Brain microvascular endothelial cell (primary cell): Measurements from ENCODE around the gene TTC33.
A peak's percentile ranks its signal among the peaks of the same experiment; 100 is the strongest.

Experiments used
- DNase-seq: peaks from one replicate; pipeline ENCODE4 v3.0.0-alpha.2; 2020
- H3K27ac ChIP-seq: fragments of 250-450 bp; sonication (Bioruptor Pico); 2 replicates; pipeline ENCODE4 v1.5.1; 2020; ENCODE audit warnings: mild to moderate bottlenecking, moderate library complexity
- H3K27me3 ChIP-seq: fragments of 250-450 bp; sonication (Bioruptor Pico); replicated peaks from 2 replicates; pipeline ENCODE4 v1.5.1; 2020; ENCODE audit warnings: mild to moderate bottlenecking
- H3K36me3 ChIP-seq: fragments of 250-450 bp; sonication (Bioruptor Pico); replicated peaks from 2 replicates; pipeline ENCODE4 v1.5.1; 2020; ENCODE audit warnings: mild to moderate bottlenecking
- H3K4me3 ChIP-seq: 2 replicates; pipeline ENCODE4 v1.5.1; 2011; ENCODE audit warnings: low read depth, mild to moderate bottlenecking, control low read depth, low read length, moderate library complexity
- in situ Hi-C: cut with HindIII; loops from 2 replicates; pipeline ENCODE4 v1.10.0; 2017; ENCODE audit warnings: low sequenced_read_pairs, low pct_ligation_motif_present
- TF ChIP-seq, protein P1 (sequence below): IDR thresholded peaks from 2 replicates; pipeline ENCODE4 v1.5.1; 2011; ENCODE audit warnings: low read depth, mild to moderate bottlenecking, moderate library complexity, low read length, control low read depth, inconsistent platforms; ENCODE audit errors: missing control alignments

The TTC33 gene

GRCh38 chr5:40618926-40619325 is 136.8 kb downstream of the TTC33 start:
- TF ChIP-seq, protein P1, sequence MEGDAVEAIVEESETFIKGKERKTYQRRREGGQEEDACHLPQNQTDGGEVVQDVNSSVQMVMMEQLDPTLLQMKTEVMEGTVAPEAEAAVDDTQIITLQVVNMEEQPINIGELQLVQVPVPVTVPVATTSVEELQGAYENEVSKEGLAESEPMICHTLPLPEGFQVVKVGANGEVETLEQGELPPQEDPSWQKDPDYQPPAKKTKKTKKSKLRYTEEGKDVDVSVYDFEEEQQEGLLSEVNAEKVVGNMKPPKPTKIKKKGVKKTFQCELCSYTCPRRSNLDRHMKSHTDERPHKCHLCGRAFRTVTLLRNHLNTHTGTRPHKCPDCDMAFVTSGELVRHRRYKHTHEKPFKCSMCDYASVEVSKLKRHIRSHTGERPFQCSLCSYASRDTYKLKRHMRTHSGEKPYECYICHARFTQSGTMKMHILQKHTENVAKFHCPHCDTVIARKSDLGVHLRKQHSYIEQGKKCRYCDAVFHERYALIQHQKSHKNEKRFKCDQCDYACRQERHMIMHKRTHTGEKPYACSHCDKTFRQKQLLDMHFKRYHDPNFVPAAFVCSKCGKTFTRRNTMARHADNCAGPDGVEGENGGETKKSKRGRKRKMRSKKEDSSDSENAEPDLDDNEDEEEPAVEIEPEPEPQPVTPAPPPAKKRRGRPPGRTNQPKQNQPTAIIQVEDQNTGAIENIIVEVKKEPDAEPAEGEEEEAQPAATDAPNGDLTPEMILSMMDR = no peak
- in situ Hi-C loops = no loop called here
- no peaks in the 10 kb centered on the region for H3K36me3 ChIP-seq
- H3K27me3 ChIP-seq = no peaks in the 10 kb centered on the region
- no peak overlapping the region for H3K4me3 ChIP-seq
- no peak overlapping the region for H3K27ac ChIP-seq
- no peak for DNase-seq

- H3K36me3 ChIP-seq = no peaks in the 10 kb centered on the region
- H3K27me3 ChIP-seq = no peaks in the 10 kb centered on the region
- in situ Hi-C loops = no loop called here
- H3K27ac ChIP-seq = no peak overlapping the region
- TF ChIP-seq, protein P1 = no peak
- no peak overlapping the region for H3K4me3 ChIP-seq
- DNase-seq = no peak
These were observed 139.0 kb downstream of the TTC33 start for GRCh38 chr5:40616781-40617180.

- in situ Hi-C loops = no loop called here
- TF ChIP-seq, protein P1 = no peak
- Histone ChIP-seq H3K27me3 (no peaks in the 10 kb centered on the region), H3K36me3 (no peaks in the 10 kb centered on the region), H3K27ac (no peak overlapping the region), H3K4me3 (no peak overlapping the region)
- peak; percentile 7 for DNase-seq
These were observed 140.1 kb downstream of the TTC33 start for GRCh38 chr5:40615586-40616170.

DNA sequence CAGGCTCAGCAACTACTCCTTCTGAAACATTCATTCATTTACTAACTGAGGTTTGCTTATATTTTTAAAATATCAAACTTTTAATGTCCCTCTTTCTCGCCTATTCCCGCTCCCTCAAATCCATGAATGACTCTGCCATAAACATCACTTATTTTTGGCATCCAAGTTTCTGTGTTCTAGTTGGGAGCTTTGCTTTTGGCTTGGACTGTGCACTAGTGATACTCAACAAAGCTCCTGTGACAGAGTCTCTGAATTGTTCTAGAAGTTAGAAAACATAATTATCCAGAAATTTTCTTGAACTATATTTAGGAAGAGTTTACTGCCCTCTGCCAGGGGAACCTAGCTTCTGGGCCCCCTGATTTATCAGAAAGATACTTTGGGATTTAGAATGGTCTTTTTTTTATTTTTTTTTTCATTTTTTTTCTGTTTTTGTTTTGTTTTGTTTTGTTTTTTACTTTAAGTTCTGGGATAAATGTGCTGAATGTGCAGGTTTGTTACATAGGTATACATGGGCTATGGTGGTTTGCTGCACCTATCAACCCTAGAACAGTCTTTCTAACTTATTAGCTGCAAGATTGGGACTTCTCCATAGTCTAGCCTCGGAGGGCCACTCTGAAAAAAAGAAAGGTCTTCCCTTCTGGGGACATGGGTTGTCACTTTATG is 140.7 kb downstream of the TTC33 start:
- TF ChIP-seq, protein P1 = no peak

DNA sequence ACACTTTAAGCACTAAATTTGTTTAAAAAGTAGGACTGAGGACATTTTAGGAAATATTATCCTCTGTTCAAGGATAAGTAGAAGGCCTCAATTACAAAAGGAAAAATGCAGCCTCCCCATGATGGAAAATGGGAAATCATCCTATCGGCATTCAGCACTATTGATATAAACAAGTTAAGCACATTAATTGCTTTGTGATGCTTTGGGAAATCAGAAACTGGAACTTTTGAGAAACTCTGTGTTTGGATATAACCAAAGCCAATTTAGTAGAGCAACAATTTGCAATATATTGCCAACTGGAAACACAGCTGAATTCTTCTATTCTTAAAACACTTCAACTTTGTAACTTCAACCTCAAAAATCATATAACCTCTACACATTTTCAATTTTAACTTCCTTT is 141.3 kb downstream of the TTC33 start:
- H3K27me3 ChIP-seq = no peaks in the 10 kb centered on the region
- no peak overlapping the region for H3K4me3 ChIP-seq
- in situ Hi-C loops = no loop called here
- H3K36me3 ChIP-seq = no peaks in the 10 kb centered on the region
- TF ChIP-seq, protein P1 = no peak
- H3K27ac ChIP-seq = no peak overlapping the region
- no peak for DNase-seq

More for the DNA sequence above, 140.7 kb downstream of the TTC33 start:
- in situ Hi-C loops = no loop called here
- H3K27me3 ChIP-seq = no peaks in the 10 kb centered on the region
- no peaks in the 10 kb centered on the region for H3K36me3 ChIP-seq
- H3K27ac ChIP-seq = no peak overlapping the region
- no peak for DNase-seq
- H3K4me3 ChIP-seq = no peak overlapping the region

DNA sequence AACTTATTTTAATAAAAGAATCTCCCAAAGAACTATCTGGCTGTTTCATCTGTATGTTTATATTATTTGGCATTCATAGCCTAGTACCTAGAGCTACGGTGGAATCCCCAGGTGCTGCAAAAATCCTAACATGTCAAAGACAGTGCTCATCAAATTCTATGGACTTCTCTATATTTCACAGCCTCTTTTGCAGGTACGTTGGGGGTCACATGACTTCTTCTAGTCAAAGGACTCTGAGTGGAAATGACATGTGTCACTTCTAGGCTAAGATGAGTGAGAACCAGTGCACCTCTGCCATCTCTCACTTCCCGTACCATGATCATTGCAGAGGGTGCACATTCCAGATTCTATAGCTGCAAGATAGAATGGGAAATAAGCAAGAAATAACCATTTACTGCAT is 148.6 kb downstream of the TTC33 start:
- Histone ChIP-seq H3K27me3 (no peaks in the 10 kb centered on the region), H3K4me3 (no peak overlapping the region), H3K27ac (no peak overlapping the region), H3K36me3 (no peaks in the 10 kb centered on the region)
- TF ChIP-seq, protein P1 = no peak
- DNase-seq = no peak
- in situ Hi-C loops = no loop called here
